ENCODE measurements around the gene CARS2. TPM values are rescaled to one million over a fixed set of nuclear protein-coding genes. Genes with fewer than 3 reads are reported as not detected.

Gene CARS2
- total RNA-seq, 1 experiment from 2014 or later, result 70.9 TPM

DNA sequence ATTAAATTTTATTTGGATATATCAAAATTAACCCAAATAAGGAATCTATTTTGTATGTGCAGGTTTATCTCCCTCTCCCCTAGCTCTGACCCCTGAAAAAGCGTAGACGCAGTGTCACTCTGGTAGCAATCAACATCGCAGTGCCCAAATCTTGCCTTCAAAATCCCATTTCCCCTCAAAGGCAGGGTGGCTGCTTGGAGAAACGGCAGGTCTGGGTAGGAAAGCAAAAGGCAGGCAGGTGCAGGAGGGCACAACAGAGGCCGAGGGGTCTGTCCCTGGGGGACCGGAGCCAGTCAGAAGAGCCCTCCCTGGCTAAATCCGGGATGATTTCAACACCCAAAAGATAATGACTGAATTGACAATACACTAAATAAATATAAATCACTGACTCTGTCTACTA lies 48.7 kb downstream of the CARS2 start:
- no peak for ATAC-seq
- H3K9me3 ChIP-seq (ENCODE audit: low read length), result no peaks in the 10 kb centered on the region
- BruUV-seq (replicated peaks), result no TSS peak

DNA sequence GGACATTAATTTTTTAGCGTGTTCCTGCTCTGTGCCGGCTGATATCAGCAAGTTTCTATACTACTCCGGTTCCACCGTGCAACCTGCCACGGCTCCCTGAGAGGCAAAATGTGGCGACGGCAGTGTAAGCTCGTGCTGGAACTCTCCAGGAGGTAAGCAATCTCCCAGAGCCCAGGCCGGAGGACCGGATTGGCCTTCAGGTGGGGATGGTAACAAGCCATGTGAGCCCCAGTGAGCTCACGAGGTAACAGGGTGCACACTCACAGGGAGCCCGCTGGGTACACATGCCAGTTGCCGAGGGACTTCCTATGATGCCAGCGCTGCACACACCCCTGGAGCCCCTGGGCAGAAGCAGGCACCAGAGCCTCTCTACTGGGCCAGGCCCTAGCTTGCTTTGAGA lies 52.1 kb downstream of the CARS2 start:
- H3K27ac ChIP-seq (ENCODE audit: low read length), result no peak overlapping the region
- no peaks in the 10 kb centered on the region for H3K9me3 ChIP-seq (ENCODE audit: low read length)
- no peak overlapping the region for H3K4me2 ChIP-seq (ENCODE audit: low read length)
- H3K9ac ChIP-seq (ENCODE audit: low read length), result no peak overlapping the region
- H3K79me2 ChIP-seq (ENCODE audit: low read length), result no peaks in the 10 kb centered on the region
- ChIA-PET POLR2A (ENCODE audit: unreplicated experiment) (no interaction called here), CTCF (no interaction called here)
- H3F3A ChIP-seq (ENCODE audit: low read length, unreplicated experiment), result no peaks in the 10 kb centered on the region
- ATAC-seq (no peak), DNase-seq (no peak)
- intact Hi-C loops (cut with micrococcal nuclease), result no loop called here
- H3K4me1 ChIP-seq (ENCODE audit: insufficient read depth, low read length), result no peaks in the 10 kb centered on the region
- no peaks in the 10 kb centered on the region for H4K20me1 ChIP-seq (ENCODE audit: low read length)
- no peak overlapping the region for H3K4me3 ChIP-seq (ENCODE audit: low read length)
- H3K9me2 ChIP-seq (replicated peaks; ENCODE audit: low read length), result no peaks in the 10 kb centered on the region
- no TSS peak for BruUV-seq (replicated peaks)
- no peak overlapping the region for H2AFZ ChIP-seq (ENCODE audit: low read length)
- no peaks in the 10 kb centered on the region for H3K36me3 ChIP-seq (ENCODE audit: low read depth, low read length)
- no peaks in the 10 kb centered on the region for H3K27me3 ChIP-seq (ENCODE audit: low read length)
- no peak for TF ChIP-seq EZH2phosphoT487 (IDR thresholded peaks at IDR 0.05; ENCODE audit: borderline replicate concordance, low read length)
- TF ChIP-seq, protein P1, sequence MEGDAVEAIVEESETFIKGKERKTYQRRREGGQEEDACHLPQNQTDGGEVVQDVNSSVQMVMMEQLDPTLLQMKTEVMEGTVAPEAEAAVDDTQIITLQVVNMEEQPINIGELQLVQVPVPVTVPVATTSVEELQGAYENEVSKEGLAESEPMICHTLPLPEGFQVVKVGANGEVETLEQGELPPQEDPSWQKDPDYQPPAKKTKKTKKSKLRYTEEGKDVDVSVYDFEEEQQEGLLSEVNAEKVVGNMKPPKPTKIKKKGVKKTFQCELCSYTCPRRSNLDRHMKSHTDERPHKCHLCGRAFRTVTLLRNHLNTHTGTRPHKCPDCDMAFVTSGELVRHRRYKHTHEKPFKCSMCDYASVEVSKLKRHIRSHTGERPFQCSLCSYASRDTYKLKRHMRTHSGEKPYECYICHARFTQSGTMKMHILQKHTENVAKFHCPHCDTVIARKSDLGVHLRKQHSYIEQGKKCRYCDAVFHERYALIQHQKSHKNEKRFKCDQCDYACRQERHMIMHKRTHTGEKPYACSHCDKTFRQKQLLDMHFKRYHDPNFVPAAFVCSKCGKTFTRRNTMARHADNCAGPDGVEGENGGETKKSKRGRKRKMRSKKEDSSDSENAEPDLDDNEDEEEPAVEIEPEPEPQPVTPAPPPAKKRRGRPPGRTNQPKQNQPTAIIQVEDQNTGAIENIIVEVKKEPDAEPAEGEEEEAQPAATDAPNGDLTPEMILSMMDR (conservative IDR thresholded peaks at IDR 0.05; ENCODE audit: low read depth, low read length), result no peak

More for the DNA sequence above, 48.7 kb downstream of the CARS2 start:
- Histone ChIP-seq H3K36me3 (ENCODE audit: low read depth, low read length) (peaks cover 16% of the 10 kb centered on the region), H3K9ac (ENCODE audit: low read length) (no peak overlapping the region), H3K79me2 (ENCODE audit: low read length) (no peaks in the 10 kb centered on the region), H3F3A (ENCODE audit: low read length, unreplicated experiment) (no peaks in the 10 kb centered on the region), H3K4me1 (ENCODE audit: insufficient read depth, low read length) (no peaks in the 10 kb centered on the region), H3K27me3 (ENCODE audit: low read length) (no peaks in the 10 kb centered on the region), H2AFZ (ENCODE audit: low read length) (no peak overlapping the region), H3K27ac (ENCODE audit: low read length) (no peak overlapping the region), H3K9me2 (replicated peaks; ENCODE audit: low read length) (no peaks in the 10 kb centered on the region), H4K20me1 (ENCODE audit: low read length) (no peaks in the 10 kb centered on the region), H3K4me3 (ENCODE audit: low read length) (no peak overlapping the region), H3K4me2 (ENCODE audit: low read length) (no peak overlapping the region)
- CTCF ChIA-PET, result no interaction called here
- no peak for DNase-seq
- intact Hi-C loops (cut with micrococcal nuclease), result no loop called here
- TF ChIP-seq EZH2phosphoT487 (IDR thresholded peaks at IDR 0.05; ENCODE audit: borderline replicate concordance, low read length), result no peak
- TF ChIP-seq, protein P1 (conservative IDR thresholded peaks at IDR 0.05; ENCODE audit: low read depth, low read length), result no peak
- no peak for TF ChIP-seq EZH2 (IDR thresholded peaks at IDR 0.05; ENCODE audit: low read length, unreplicated experiment)
- POLR2A ChIA-PET (ENCODE audit: unreplicated experiment), result no interaction called here

DNA sequence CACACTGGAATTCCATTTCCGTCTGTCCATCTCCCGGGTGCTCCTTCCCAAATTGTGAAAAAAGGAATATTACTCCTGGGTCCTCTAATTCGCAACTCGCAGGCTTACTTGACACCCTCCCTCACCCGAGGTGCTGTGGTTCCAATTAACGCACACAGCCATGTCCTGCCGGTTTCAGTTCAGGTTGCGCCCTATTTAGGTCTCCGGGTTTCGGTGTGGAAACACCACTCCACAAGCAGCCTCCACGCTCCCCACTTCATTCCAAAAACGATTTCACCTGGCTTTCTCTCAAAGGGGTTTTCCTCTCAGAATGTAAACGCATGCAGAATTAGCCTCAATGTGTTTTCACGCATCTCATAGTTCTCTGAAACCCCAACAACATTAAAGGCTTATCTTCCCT lies 52.6 kb downstream of the CARS2 start:
- no peaks in the 10 kb centered on the region for H3K9me3 ChIP-seq (ENCODE audit: low read length)

More for the DNA sequence above, 52.6 kb downstream of the CARS2 start:
- Histone ChIP-seq H2AFZ (ENCODE audit: low read length) (no peak overlapping the region), H3K79me2 (ENCODE audit: low read length) (no peaks in the 10 kb centered on the region), H3K4me3 (ENCODE audit: low read length) (no peak overlapping the region), H3K4me1 (ENCODE audit: insufficient read depth, low read length) (no peaks in the 10 kb centered on the region), H3K4me2 (ENCODE audit: low read length) (no peak overlapping the region), H3K9me2 (replicated peaks; ENCODE audit: low read length) (no peaks in the 10 kb centered on the region), H4K20me1 (ENCODE audit: low read length) (no peaks in the 10 kb centered on the region), H3K27ac (ENCODE audit: low read length) (no peak overlapping the region), H3F3A (ENCODE audit: low read length, unreplicated experiment) (no peaks in the 10 kb centered on the region), H3K36me3 (ENCODE audit: low read depth, low read length) (no peaks in the 10 kb centered on the region), H3K9ac (ENCODE audit: low read length) (no peak overlapping the region), H3K27me3 (ENCODE audit: low read length) (no peaks in the 10 kb centered on the region)
- intact Hi-C loops (cut with micrococcal nuclease), result no loop called here
- ATAC-seq, result no peak
- no TSS peak for BruUV-seq (replicated peaks)
- CTCF ChIA-PET, result no interaction called here
- DNase-seq, result no peak
- TF ChIP-seq EZH2 (IDR thresholded peaks at IDR 0.05; ENCODE audit: low read length, unreplicated experiment), result no peak
- TF ChIP-seq, protein P1 (conservative IDR thresholded peaks at IDR 0.05; ENCODE audit: low read depth, low read length), result no peak
- no peak for TF ChIP-seq EZH2phosphoT487 (IDR thresholded peaks at IDR 0.05; ENCODE audit: borderline replicate concordance, low read length)
- POLR2A ChIA-PET (ENCODE audit: unreplicated experiment), result no interaction called here
